Measurements from ENCODE around the gene CA12. TPM values are rescaled to one million over a fixed set of nuclear protein-coding genes. Genes with fewer than 3 reads are reported as not detected.
A peak's percentile ranks its signal among the peaks of the same experiment; 100 is the strongest.

The CA12 gene
- total and polyA plus RNA-seq, 5 donors: 0.33 to 1.2 (median 0.75) TPM

DNA sequence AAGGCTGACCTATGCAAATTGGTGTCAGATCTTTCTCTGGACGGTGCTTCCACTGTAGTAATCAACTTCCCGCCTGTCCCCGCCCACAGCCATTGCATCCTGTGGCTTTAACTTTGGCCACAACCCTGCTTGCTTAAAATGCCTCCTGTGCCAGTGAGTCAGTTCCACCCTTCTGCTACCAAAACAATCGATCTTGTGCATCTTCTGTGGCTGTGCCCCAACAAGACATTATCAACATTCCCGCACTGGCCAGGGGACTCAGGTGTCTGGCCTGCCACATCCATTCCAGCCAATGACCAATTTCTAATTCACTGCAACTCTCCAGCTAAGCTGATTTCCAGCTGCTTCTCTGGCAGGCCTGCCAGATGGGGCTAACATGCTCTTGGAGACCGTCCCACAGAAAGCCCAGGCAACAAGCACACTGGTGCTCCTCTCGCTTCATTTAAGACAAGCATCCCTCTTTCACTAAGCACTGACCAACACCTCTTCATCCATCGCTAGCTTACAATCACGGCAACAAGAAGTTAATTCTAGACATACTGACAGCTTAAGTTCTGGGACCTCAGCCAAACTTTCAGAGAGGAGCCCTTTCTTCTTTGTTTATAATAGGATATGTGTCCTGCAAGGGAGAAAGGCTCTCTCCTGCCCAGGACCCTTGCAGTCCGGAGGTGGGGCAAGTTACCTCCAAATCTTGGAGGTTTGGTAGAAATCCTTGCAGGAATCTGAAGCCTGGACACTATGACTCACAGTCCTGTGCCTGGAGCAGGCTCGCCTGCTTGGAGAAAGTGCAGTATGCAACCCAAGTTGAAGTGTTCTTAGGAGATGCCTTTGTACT is 6.7 kb downstream of the CA12 start:
- H3K27me3 ChIP-seq (ENCODE audit: control insufficient read depth, insufficient read depth): no peaks in the 10 kb centered on the region
- DNase-seq: peak in 2 of 3 donors; percentile 67 to 78
- no peak overlapping the region for H3K4me3 ChIP-seq (ENCODE audit: low read length)
- no peak overlapping the region for H3K27ac ChIP-seq (ENCODE audit: low read length)
- H3K4me1 ChIP-seq (ENCODE audit: control insufficient read depth, insufficient read depth, low read length): peaks cover 8% of the 10 kb centered on the region
- no peaks in the 10 kb centered on the region for H3K9me3 ChIP-seq (ENCODE audit: control insufficient read depth, low read length)
- 15% methylated on average over 11 of the region's 11 CpGs for WGBS
- intact Hi-C loops (cut with DNase I): no loop called here
- ATAC-seq: peak; percentile 63 to 85

DNA sequence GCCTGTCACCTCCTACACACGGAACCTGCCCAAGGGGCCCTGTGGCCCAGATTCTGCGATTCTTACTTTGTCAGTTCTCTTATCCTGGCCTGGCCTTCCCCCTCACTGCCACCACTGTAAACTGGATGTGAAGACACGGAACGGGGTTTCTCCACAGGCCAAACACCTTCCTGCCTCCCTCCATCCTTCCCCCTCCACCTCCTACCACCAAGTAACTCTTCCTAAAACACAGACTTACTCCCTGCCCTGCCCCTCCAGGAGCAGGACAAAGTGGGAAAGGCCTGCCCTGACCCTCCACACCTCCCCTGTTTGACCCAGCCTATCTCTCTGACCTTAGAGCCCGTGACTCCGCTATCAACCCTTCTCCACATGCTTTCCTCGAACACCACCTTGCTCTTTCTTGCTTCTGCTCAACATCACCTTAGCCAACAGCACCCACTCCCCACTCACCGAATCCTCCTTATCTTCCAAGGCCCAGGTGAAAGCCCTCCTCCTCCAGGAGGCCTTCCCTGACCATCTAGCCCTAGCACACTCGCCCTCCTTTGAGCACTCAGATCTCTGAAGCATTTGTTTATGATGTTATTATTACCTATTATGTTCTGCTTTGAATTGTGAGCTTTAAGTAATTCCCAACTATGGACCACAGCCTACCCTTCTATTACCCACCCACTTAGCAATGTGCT is 7.6 kb downstream of the CA12 start:
- H3K4me3 ChIP-seq (ENCODE audit: low read length): no peak overlapping the region
- no peaks in the 10 kb centered on the region for H3K27me3 ChIP-seq (ENCODE audit: control insufficient read depth, insufficient read depth)
- H3K9me3 ChIP-seq (ENCODE audit: control insufficient read depth, low read length): no peaks in the 10 kb centered on the region
- no peak for DNase-seq
- peaks cover 8% of the 10 kb centered on the region for H3K4me1 ChIP-seq (ENCODE audit: control insufficient read depth, insufficient read depth, low read length)
- intact Hi-C loops (cut with DNase I): no loop called here
- no peak overlapping the region for H3K27ac ChIP-seq (ENCODE audit: low read length)
- 89% methylated on average over 9 of the region's 9 CpGs for WGBS
- ATAC-seq: no peak

DNA sequence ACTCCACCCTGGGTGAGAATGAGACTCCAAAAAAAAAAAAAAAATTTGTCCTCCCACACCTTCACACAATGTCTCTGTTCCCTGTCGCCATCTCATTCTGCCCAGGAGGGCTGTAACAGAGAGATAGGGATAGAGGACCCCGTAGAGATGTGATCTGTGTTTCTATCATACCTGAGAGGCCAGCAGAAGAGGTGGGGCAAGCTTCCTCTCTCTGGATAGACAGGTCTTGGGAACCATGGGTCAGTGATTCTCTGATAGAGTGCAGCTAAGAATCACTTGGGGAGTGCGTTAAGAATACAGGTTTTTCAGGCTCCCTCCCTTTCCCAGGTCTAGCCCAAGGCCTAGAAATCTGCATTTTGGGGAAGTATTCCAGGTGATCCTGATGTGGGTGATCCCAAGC is 8.3 kb downstream of the CA12 start:
- intact Hi-C loops (cut with DNase I): no loop called here
- 92% methylated on average over 3 of the region's 3 CpGs for WGBS
- no peaks in the 10 kb centered on the region for H3K9me3 ChIP-seq (ENCODE audit: control insufficient read depth, low read length)
- no peak for DNase-seq
- no peaks in the 10 kb centered on the region for H3K27me3 ChIP-seq (ENCODE audit: control insufficient read depth, insufficient read depth)
- no peak overlapping the region for H3K27ac ChIP-seq (ENCODE audit: low read length)
- no peak for ATAC-seq
- no peak overlapping the region for H3K4me3 ChIP-seq (ENCODE audit: low read length)
- H3K4me1 ChIP-seq (ENCODE audit: control insufficient read depth, insufficient read depth, low read length): peaks cover 8% of the 10 kb centered on the region

DNA sequence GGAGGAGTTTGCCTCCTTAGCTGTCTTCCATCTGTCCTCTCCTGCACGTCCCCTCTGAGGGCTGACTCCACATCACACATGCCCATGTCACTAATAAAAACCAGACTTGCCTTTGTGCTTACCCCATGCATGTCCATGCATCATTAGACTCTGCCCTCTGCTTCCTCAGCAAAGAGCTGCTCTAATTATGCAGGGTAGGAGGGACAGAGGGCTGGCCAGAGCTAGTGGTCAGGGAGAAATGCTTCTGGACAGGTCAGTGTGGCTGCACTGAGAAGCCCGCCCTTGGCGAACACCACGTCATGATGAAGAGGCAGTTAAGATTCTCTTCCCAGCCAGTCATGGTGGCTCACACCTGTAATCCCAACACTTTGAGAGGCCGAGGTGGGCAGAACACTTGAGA is 8.9 kb downstream of the CA12 start:
- H3K27me3 ChIP-seq (ENCODE audit: control insufficient read depth, insufficient read depth): no peaks in the 10 kb centered on the region
- H3K4me1 ChIP-seq (ENCODE audit: control insufficient read depth, insufficient read depth, low read length): peaks cover 8% of the 10 kb centered on the region
- 95% methylated on average over 5 of the region's 5 CpGs for WGBS
- intact Hi-C loops (cut with DNase I): no loop called here
- H3K27ac ChIP-seq (ENCODE audit: low read length): no peak overlapping the region
- DNase-seq: no peak
- no peak overlapping the region for H3K4me3 ChIP-seq (ENCODE audit: low read length)
- H3K9me3 ChIP-seq (ENCODE audit: control insufficient read depth, low read length): no peaks in the 10 kb centered on the region
- ATAC-seq: no peak

DNA sequence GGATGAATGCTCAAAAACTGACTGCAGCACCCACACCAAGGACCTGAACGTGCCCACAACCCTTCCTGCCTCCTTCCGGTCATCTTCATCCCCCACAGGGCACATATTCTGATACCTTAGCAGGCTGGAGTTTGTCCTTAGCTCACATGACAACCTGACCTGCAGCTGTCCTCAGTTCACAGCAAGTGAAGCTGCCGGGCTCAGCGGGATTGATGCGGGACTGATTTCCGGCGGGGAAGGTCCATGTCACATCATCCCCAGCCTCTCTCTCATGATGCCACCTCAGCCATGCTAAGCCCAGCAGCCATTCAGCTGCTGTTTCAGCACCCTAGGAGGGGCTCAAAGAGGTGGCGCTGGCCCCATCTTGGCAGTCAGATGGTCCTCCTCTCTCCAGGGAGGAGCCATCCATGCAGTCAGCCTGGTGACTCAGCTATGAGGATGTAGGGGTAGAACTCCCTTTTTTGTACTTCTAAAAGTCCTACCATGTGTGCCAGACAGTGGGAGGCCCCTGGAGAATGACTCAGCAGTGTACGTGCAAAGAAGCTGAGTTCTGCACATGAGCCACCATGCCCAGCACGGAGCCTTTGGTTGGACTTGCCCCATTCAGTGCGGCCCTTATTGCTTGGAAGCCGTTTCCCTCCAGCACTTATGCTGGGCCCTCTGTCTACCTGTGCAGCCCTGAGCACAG is 9.5 kb downstream of the CA12 start:
- H3K4me3 ChIP-seq (ENCODE audit: low read length): no peak overlapping the region
- ATAC-seq: peak; percentile 39 to 74
- peaks cover 8% of the 10 kb centered on the region for H3K4me1 ChIP-seq (ENCODE audit: control insufficient read depth, insufficient read depth, low read length)
- 82% methylated on average over 12 of the region's 12 CpGs for WGBS
- intact Hi-C loops (cut with DNase I): no loop called here
- H3K27ac ChIP-seq (ENCODE audit: low read length): no peak overlapping the region
- no peaks in the 10 kb centered on the region for H3K27me3 ChIP-seq (ENCODE audit: control insufficient read depth, insufficient read depth)
- H3K9me3 ChIP-seq (ENCODE audit: control insufficient read depth, low read length): no peaks in the 10 kb centered on the region
- DNase-seq: peak; percentile 54 to 70 (median 66)

DNA sequence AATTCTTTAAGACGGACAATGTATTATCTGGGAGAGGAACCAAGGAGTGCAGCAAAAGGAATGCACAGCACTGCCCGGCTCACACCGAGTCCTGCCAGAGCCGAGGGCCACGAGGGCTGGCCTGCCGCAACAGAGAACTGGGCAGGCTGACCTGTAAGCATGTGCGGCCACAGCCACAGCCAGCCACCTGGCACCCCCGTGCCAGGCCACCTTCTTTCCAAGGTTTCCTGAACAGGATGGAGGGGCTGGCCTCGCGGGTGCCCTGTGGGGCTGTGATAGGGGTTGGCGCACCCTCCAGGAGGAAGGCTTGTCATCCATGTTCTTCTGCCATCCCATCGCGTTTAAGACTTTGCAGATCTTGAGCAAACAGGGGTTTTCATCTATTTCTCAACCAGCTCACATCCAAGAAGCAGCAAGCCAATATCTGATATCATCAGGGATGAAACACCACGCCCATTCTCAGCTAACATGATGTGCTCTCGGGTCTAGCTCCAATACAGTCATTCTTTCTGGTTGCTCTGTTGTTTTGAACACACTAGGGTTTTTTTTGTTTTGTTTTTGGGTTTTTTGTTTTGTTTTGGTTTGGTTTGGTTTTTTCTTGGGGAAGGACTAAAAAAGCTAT is 10.2 kb downstream of the CA12 start:
- DNase-seq: peak in 1 of 3 donors; percentile 52
- no peaks in the 10 kb centered on the region for H3K9me3 ChIP-seq (ENCODE audit: control insufficient read depth, low read length)
- no peaks in the 10 kb centered on the region for H3K27me3 ChIP-seq (ENCODE audit: control insufficient read depth, insufficient read depth)
- no peak overlapping the region for H3K27ac ChIP-seq (ENCODE audit: low read length)
- WGBS: 85% methylated on average over 15 of the region's 15 CpGs
- no peak for ATAC-seq
- peaks cover 8% of the 10 kb centered on the region for H3K4me1 ChIP-seq (ENCODE audit: control insufficient read depth, insufficient read depth, low read length)
- intact Hi-C loops (cut with DNase I): no loop called here
- H3K4me3 ChIP-seq (ENCODE audit: low read length): no peak overlapping the region

DNA sequence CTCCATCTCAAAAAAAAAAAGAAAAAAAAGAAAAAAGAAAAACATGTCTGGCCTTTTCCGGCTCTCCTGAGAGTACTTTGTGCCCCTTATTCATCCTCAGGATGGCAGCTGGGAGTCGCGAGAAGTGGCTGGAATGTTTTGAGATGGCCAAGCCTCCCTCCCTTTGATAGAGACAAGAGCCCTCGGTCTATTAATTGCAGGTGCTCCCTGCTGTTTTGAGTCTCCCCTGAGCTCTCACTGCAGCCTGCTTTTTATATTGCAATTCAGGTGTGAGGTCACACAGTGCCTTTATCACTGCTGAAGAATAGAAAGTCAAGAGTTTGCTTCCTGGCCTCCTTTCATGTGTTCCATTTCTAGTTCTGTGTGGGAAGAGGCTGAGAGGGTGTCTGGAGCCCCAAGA is 10.9 kb downstream of the CA12 start:
- no peaks in the 10 kb centered on the region for H3K27me3 ChIP-seq (ENCODE audit: control insufficient read depth, insufficient read depth)
- H3K4me1 ChIP-seq (ENCODE audit: control insufficient read depth, insufficient read depth, low read length): peaks cover 8% of the 10 kb centered on the region
- ATAC-seq (no peak), DNase-seq (no peak)
- 84% methylated on average over 4 of the region's 4 CpGs for WGBS
- intact Hi-C loops (cut with DNase I): no loop called here
- no peaks in the 10 kb centered on the region for H3K9me3 ChIP-seq (ENCODE audit: control insufficient read depth, low read length)
- H3K4me3 ChIP-seq (ENCODE audit: low read length): no peak overlapping the region
- H3K27ac ChIP-seq (ENCODE audit: low read length): no peak overlapping the region

DNA sequence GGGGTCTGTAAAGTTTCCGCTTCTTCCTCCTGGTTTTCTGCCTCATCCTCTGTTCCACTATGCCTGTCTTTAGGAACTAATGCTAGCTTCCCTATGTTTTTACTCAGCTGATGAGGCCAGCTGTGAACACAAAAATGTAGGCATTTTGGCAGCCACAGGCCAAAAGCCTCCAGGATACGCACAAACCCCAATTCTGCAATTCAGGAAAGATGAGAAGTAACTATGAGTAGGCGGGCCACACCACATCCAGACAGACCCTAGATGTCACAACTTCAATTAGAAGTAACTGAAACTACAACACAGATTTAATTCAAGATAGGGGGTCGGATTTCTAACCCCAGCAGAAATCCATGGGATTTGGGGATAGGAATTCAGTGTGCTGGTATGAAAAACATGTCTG is 11.9 kb downstream of the CA12 start:
- Histone ChIP-seq H3K9me3 (ENCODE audit: control insufficient read depth, low read length) (no peaks in the 10 kb centered on the region), H3K4me1 (ENCODE audit: control insufficient read depth, insufficient read depth, low read length) (peaks cover 6% of the 10 kb centered on the region), H3K27ac (ENCODE audit: low read length) (no peak overlapping the region), H3K4me3 (ENCODE audit: low read length) (no peak overlapping the region), H3K27me3 (ENCODE audit: control insufficient read depth, insufficient read depth) (no peaks in the 10 kb centered on the region)
- WGBS: 96% methylated on average over 4 of the region's 4 CpGs
- no peak for DNase-seq
- ATAC-seq: no peak
- intact Hi-C loops (cut with DNase I): no loop called here

DNA sequence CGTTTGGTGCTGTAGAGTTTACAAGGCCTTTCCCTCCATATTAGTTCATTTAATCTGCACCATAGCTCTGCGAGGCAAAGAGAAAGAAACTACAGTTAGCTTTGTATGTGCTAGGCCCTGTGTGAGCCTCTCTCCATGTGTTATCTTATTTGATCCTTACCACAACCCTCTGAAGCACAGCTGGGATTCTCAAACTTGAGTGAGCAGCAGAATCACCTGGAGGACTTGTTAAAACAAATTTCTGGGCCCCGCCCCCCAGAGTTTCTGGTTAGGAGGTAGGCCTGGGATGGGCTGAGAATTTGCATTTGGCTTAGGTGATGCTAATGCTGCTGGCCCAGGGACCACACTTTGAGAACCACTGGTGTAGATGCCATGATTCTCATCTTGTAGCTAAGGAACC is 12.3 kb downstream of the CA12 start:
- DNase-seq (peak in 1 of 3 donors; percentile 28), ATAC-seq (no peak)
- WGBS: 86% methylated on average over 3 of the region's 3 CpGs
- no peaks in the 10 kb centered on the region for H3K27me3 ChIP-seq (ENCODE audit: control insufficient read depth, insufficient read depth)
- intact Hi-C loops (cut with DNase I): no loop called here
- peaks cover 2% of the 10 kb centered on the region for H3K4me1 ChIP-seq (ENCODE audit: control insufficient read depth, insufficient read depth, low read length)
- no peaks in the 10 kb centered on the region for H3K9me3 ChIP-seq (ENCODE audit: control insufficient read depth, low read length)
- H3K4me3 ChIP-seq (ENCODE audit: low read length): no peak overlapping the region
- no peak overlapping the region for H3K27ac ChIP-seq (ENCODE audit: low read length)

DNA sequence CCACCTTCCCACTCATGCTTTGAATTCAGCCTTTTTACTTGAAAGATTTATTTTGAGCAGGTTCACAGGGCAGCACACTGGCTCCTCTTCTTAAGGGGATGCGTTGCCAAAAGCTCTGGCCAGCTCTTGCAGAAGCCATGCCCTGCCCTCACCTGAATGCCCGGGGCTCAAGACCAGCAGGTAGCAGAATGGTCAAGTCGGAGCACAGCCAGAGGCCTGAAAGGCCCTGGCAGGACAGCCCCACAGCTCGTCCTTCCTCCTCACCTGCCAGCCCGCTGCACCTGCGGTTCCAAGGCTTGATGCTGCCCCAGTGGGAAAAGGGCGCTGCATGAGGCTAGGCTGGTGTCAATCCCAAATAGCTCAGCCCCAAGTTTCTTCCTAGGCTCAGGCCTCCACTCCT is 13.1 kb downstream of the CA12 start:
- Histone ChIP-seq H3K9me3 (ENCODE audit: control insufficient read depth, low read length) (no peaks in the 10 kb centered on the region), H3K27me3 (ENCODE audit: control insufficient read depth, insufficient read depth) (no peaks in the 10 kb centered on the region), H3K27ac (ENCODE audit: low read length) (no peak overlapping the region), H3K4me3 (ENCODE audit: low read length) (no peak overlapping the region), H3K4me1 (ENCODE audit: control insufficient read depth, insufficient read depth, low read length) (peaks cover 2% of the 10 kb centered on the region)
- no peak for ATAC-seq
- intact Hi-C loops (cut with DNase I): no loop called here
- DNase-seq: peak in 1 of 3 donors; percentile 33
- WGBS: 98% methylated on average over 7 of the region's 7 CpGs

DNA sequence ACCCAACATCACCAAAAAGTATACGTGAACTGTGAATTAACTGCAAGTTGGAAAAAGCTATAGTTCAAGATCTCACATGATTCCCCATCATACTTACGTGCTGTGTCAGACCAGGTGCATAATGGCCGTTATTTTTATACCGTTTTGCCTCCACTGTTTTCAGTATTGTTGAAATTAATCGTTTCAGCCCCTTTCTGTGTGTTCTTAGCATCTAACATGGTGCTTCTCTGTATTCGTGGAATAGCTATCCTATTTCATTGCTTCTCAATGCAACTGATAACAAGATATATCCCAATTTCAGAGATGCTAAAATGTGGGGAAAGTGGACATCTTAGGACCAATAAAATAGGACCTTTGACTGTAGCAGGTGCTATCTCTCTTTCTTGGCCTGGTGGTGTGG is 13.7 kb downstream of the CA12 start:
- Histone ChIP-seq H3K4me1 (ENCODE audit: control insufficient read depth, insufficient read depth, low read length) (peaks cover 5% of the 10 kb centered on the region), H3K4me3 (ENCODE audit: low read length) (no peak overlapping the region), H3K27me3 (ENCODE audit: control insufficient read depth, insufficient read depth) (no peaks in the 10 kb centered on the region), H3K9me3 (ENCODE audit: control insufficient read depth, low read length) (no peaks in the 10 kb centered on the region), H3K27ac (ENCODE audit: low read length) (no peak overlapping the region)
- intact Hi-C loops (cut with DNase I): no loop called here
- DNase-seq (no peak), ATAC-seq (no peak)
- 94% methylated on average over 6 of the region's 6 CpGs for WGBS

All from right cardiac atrium (tissue), 5 donors.